GM21723 (cell line): ENCODE measurements around the gene MAP1B.

Experiments used
- ATAC-seq: cut with Tn5 transposase; IDR thresholded peaks from one replicate; pipeline ENCODE4 v1.9.1; 2021; ENCODE audit warnings: mild to moderate bottlenecking, moderate library complexity; ENCODE audit not compliant: unreplicated experiment

Gene MAP1B

GRCh38 chr5:72130351-72130761 is 23.1 kb downstream of the MAP1B start:
- no peak for ATAC-seq

GRCh38 chr5:72133212-72133990 is 26.1 kb downstream of the MAP1B start:
- ATAC-seq = no peak

GRCh38 chr5:72134226-72134899 is 27.1 kb downstream of the MAP1B start:
- no peak for ATAC-seq

GRCh38 chr5:72137826-72138409 is 30.6 kb downstream of the MAP1B start:
- no peak for ATAC-seq

- ATAC-seq = no peak
These were observed 31.8 kb downstream of the MAP1B start for GRCh38 chr5:72138943-72139521.

GRCh38 chr5:72140711-72141110 is 33.4 kb downstream of the MAP1B start:
- ATAC-seq = no peak

GRCh38 chr5:72141440-72142355 is 34.4 kb downstream of the MAP1B start:
- no peak for ATAC-seq

- no peak for ATAC-seq
These were observed 37.5 kb downstream of the MAP1B start for GRCh38 chr5:72144762-72145161.

GRCh38 chr5:72145348-72145747 is 38.1 kb downstream of the MAP1B start:
- ATAC-seq = no peak

GRCh38 chr5:72146056-72146455 is 38.8 kb downstream of the MAP1B start:
- ATAC-seq = no peak

- ATAC-seq = no peak
These were observed 40.3 kb downstream of the MAP1B start for GRCh38 chr5:72147569-72147968.

GRCh38 chr5:72149742-72150141 is 42.5 kb downstream of the MAP1B start:
- ATAC-seq = no peak

GRCh38 chr5:72151169-72151568 is 43.9 kb downstream of the MAP1B start:
- no peak for ATAC-seq

GRCh38 chr5:72151646-72152045 is 44.4 kb downstream of the MAP1B start:
- no peak for ATAC-seq

- ATAC-seq = no peak
These were observed 45.3 kb downstream of the MAP1B start for GRCh38 chr5:72152545-72152944.

GRCh38 chr5:72153551-72153950 is 46.3 kb downstream of the MAP1B start:
- ATAC-seq = no peak

GRCh38 chr5:72154076-72154756 is 46.9 kb downstream of the MAP1B start:
- ATAC-seq = no peak

GRCh38 chr5:72156946-72157624 is 49.8 kb downstream of the MAP1B start:
- no peak for ATAC-seq

GRCh38 chr5:72157625-72157962 is 50.3 kb downstream of the MAP1B start:
- no peak for ATAC-seq

GRCh38 chr5:72159501-72159911 is 52.2 kb downstream of the MAP1B start:
- no peak for ATAC-seq
